Erythroblast (primary cell): ENCODE results near the gene COQ9.

Source experiments
- GATA1 ChIP-seq: IDR thresholded peaks from 2 replicates; pipeline ENCODE4 v1.6.1; 2011; ENCODE audit warnings: low read depth, mild to moderate bottlenecking, control low read depth, low read length, moderate library complexity
- POLR2A ChIP-seq: IDR thresholded peaks from 2 replicates; pipeline ENCODE4 v1.6.1; 2011; ENCODE audit warnings: mild to moderate bottlenecking, low read length

GRCh38 chr16:57510016-57510871 is 63.0 kb downstream of the COQ9 start:
- TF ChIP-seq POLR2A, result no peak
- no peak for TF ChIP-seq GATA1
